Keratinocyte (primary cell): ENCODE data around the gene GAMT. TPM values are rescaled to one million over a fixed set of nuclear protein-coding genes. Genes with fewer than 3 reads are reported as not detected.

Experiments
- DNase-seq: peaks from one replicate; pipeline ENCODE4 v3.0.0-alpha.2; 2011; ENCODE audit warnings: low read depth, missing footprints, low spot score
- FAIRE-seq: peaks from 2 replicates; lab custom pipeline; 2011; peaks lifted over from hg19 to GRCh38; lab: Jason Lieb, UNC
- H2AFZ ChIP-seq: 2 replicates; pipeline ENCODE4 v1.6.0; 2012; ENCODE audit warnings: low read length, control low read depth, inconsistent platforms; ENCODE audit not compliant: control insufficient read depth
- H3K27ac ChIP-seq: 2 replicates; pipeline ENCODE4 v1.5.1; 2011; ENCODE audit warnings: low read length; ENCODE audit not compliant: control insufficient read depth, insufficient read depth
- H3K27me3 ChIP-seq: 3 replicates; pipeline ENCODE4 v1.6.0; 2011; ENCODE audit warnings: low read length; ENCODE audit not compliant: control insufficient read depth, insufficient read depth; ENCODE audit errors: extremely low read depth
- H3K36me3 ChIP-seq, 2 experiments: 2 replicates in 1 of 2; 3 replicates in 1 of 2; pipeline ENCODE4 v1.5.1; 2011; ENCODE audit warnings: low read length in 2 of 2, mild to moderate bottlenecking in 1 of 2; ENCODE audit not compliant: control insufficient read depth in 2 of 2, insufficient read depth in 2 of 2; ENCODE audit errors: extremely low read depth in 1 of 2
- H3K4me1 ChIP-seq: 3 replicates; pipeline ENCODE4 v1.5.1; 2011; ENCODE audit warnings: low read length; ENCODE audit not compliant: control insufficient read depth, insufficient read depth; ENCODE audit errors: extremely low read depth
- H3K4me2 ChIP-seq: 3 replicates; pipeline ENCODE4 v1.6.0; 2011; ENCODE audit warnings: low read depth, low read length; ENCODE audit not compliant: control insufficient read depth, insufficient read depth; ENCODE audit errors: extremely low read depth
- H3K4me3 ChIP-seq, 3 experiments: fragments of 200-600 bp in 1 of 3; sonication (generic) in 1 of 3; 2 replicates in 2 of 3; 3 replicates in 1 of 3; pipeline ENCODE4 v1.5.1; 2011 to 2016; ENCODE audit warnings: low read length in 3 of 3, mild to moderate bottlenecking in 3 of 3, control low read depth in 2 of 3, inconsistent platforms in 1 of 3, low read depth in 1 of 3, mixed read lengths in 1 of 3, mixed run types in 1 of 3, moderate library complexity in 1 of 3; ENCODE audit not compliant: control insufficient read depth in 2 of 3, insufficient read depth in 2 of 3; ENCODE audit errors: extremely low read depth in 1 of 3
- H3K79me2 ChIP-seq: 2 replicates; pipeline ENCODE4 v1.6.0; 2012; ENCODE audit warnings: low read length; ENCODE audit not compliant: control insufficient read depth, insufficient read depth
- H3K9ac ChIP-seq: 3 replicates; pipeline ENCODE4 v1.6.0; 2011; ENCODE audit warnings: low read length; ENCODE audit not compliant: control insufficient read depth, insufficient read depth; ENCODE audit errors: extremely low read depth
- H3K9me1 ChIP-seq: 3 replicates; pipeline ENCODE4 v1.6.0; 2011; ENCODE audit warnings: low read length; ENCODE audit not compliant: control insufficient read depth, insufficient read depth; ENCODE audit errors: extremely low read depth
- H3K9me3 ChIP-seq: 2 replicates; pipeline ENCODE4 v1.5.1; 2012; ENCODE audit warnings: low read depth, low read length; ENCODE audit not compliant: control insufficient read depth
- H4K20me1 ChIP-seq: 3 replicates; pipeline ENCODE4 v1.6.0; 2011; ENCODE audit warnings: low read length; ENCODE audit not compliant: control insufficient read depth, insufficient read depth; ENCODE audit errors: extremely low read depth
- CTCF ChIP-seq, 3 experiments: IDR thresholded peaks in 1 of 3; conservative IDR thresholded peaks in 1 of 3; optimal IDR thresholded peaks in 1 of 3; 2 replicates in 2 of 3; 3 replicates in 1 of 3; pipeline versions ENCODE3 to v1.5.1; 2011; ENCODE audit warnings: low read length in 3 of 3, mild to moderate bottlenecking in 3 of 3, moderate library complexity in 2 of 3, control low read depth in 1 of 3, inconsistent platforms in 1 of 3; ENCODE audit not compliant: insufficient read depth in 2 of 3; ENCODE audit errors: extremely low read depth in 1 of 3
- EZH2 ChIP-seq: IDR thresholded peaks from one replicate; pipeline ENCODE4 v1.6.1; 2012; ENCODE audit warnings: inconsistent platforms, mild to moderate bottlenecking, low read length, moderate library complexity
- dilution Hi-C: fragments of 300-500 bp; cut with MboI; formaldehyde crosslinking; loops from one replicate; pipeline ENCODE4 v1.7.0; 2020; ENCODE audit warnings: low sequenced_read_pairs; ENCODE audit not compliant: extremely low pct_ligation_motif_present
- polyA plus RNA-seq, 5 experiments: library from polyadenylated mRNA; depleted of rRNA in 3 of 5; stranded (reverse) in 3 of 5; stranded (forward) in 1 of 5; unstranded in 1 of 5; fragments of >200 nt; gene quantifications; 1 replicate in 1 of 5; 2 replicates in 3 of 5; 3 replicates in 1 of 5; pipeline versions ENCODE4 v1.2.1 to v1.2.3, GENCODE V29; 2011 to 2012; ENCODE audit warnings: missing spikeins in 2 of 5, low read depth in 1 of 5, low replicate concordance in 1 of 5

GAMT gene
- polyA plus RNA-seq, 1 donor (not counting 4 experiments of a cell fraction or from before 2014, with no cell fraction given) = 5.7 TPM

- no peak overlapping the region for H3K27ac ChIP-seq
- no peak for TF ChIP-seq EZH2
- no peak for TF ChIP-seq CTCF (optimal IDR thresholded peaks at IDR 0.05 in 1 of 3, IDR thresholded peaks at IDR 0.05 in 1 of 3, conservative IDR thresholded peaks at IDR 0.05 in 1 of 3; ENCODE audit: extremely low read depth in 1 of 3, insufficient read depth in 2 of 3, low read length in 3 of 3)
- peak overlapping the region; percentile 35 for H3K9ac ChIP-seq
Observed at GRCh38 chr19:1410789-1411188, 9.4 kb upstream of the GAMT start.

GRCh38 chr19:1410136-1410786 is 8.9 kb upstream of the GAMT start:
- FAIRE-seq (no peak), DNase-seq (no peak)
- Histone ChIP-seq H2AFZ (no peak overlapping the region), H3K27ac (no peak overlapping the region), H3K9ac (peak overlapping the region; percentile 95), H3K4me3 (peak overlapping the region in 2 of 3 experiments; percentile 75 to 79), H3K27me3 (no peaks in the 10 kb centered on the region), H4K20me1 (peaks cover 58% of the 10 kb centered on the region), H3K4me2 (peak overlapping the region; percentile 88), H3K79me2 (peaks cover 72% of the 10 kb centered on the region), H3K4me1 (peaks cover 43% of the 10 kb centered on the region), H3K9me3 (no peaks in the 10 kb centered on the region), H3K36me3 (peaks cover 5 to 20% of the 10 kb centered on the region in 2 experiments), H3K9me1 (peaks cover 2% of the 10 kb centered on the region)
- TF ChIP-seq CTCF (optimal IDR thresholded peaks at IDR 0.05 in 1 of 3, IDR thresholded peaks at IDR 0.05 in 1 of 3, conservative IDR thresholded peaks at IDR 0.05 in 1 of 3; ENCODE audit: extremely low read depth in 1 of 3, insufficient read depth in 2 of 3, low read length in 3 of 3) (no peak), EZH2 (no peak)
- dilution Hi-C loops = no loop called here

More at GRCh38 chr19:1410789-1411188, 9.4 kb upstream of the GAMT start:
- Histone ChIP-seq H3K36me3 (peaks cover 5 to 20% of the 10 kb centered on the region in 2 experiments), H3K4me1 (peaks cover 48% of the 10 kb centered on the region), H3K27me3 (no peaks in the 10 kb centered on the region), H3K79me2 (peaks cover 76% of the 10 kb centered on the region), H3K4me2 (no peak overlapping the region), H3K9me3 (no peaks in the 10 kb centered on the region), H3K9me1 (peaks cover 2% of the 10 kb centered on the region), H4K20me1 (peaks cover 59% of the 10 kb centered on the region), H2AFZ (no peak overlapping the region), H3K4me3 (no peak overlapping the region)
- FAIRE-seq = no peak
- dilution Hi-C loops = no loop called here
- DNase-seq = no peak
